Adrenal gland (tissue), 5 donors: ENCODE data around the gene CYP4F3.

Experiments used
- POLR2A ChIP-seq, 2 donors: fragments of 450-650 bp; IDR thresholded peaks; one replicate each; pipeline ENCODE4 v1.6.1; 2017; ENCODE audit warnings: antibody characterized with exemption in 2 of 2, mild to moderate bottlenecking in 2 of 2, moderate library complexity in 1 of 2
- TF ChIP-seq, protein P1 (sequence below), 6 experiments: fragments of 450-650 bp in 4 of 6; fragments of 200-600 bp in 2 of 6; sonication (generic) in 1 of 6; IDR thresholded peaks; 1 replicate in 5 of 6; 2 replicates in 1 of 6; pipeline versions ENCODE4 v1.5.1 to v1.8.0; 2016 to 2021; ENCODE audit warnings: antibody characterized with exemption in 6 of 6, mild to moderate bottlenecking in 2 of 6, moderate library complexity in 1 of 6
- donor health status: DM: no; HTN: no; CAD: no.

DNA sequence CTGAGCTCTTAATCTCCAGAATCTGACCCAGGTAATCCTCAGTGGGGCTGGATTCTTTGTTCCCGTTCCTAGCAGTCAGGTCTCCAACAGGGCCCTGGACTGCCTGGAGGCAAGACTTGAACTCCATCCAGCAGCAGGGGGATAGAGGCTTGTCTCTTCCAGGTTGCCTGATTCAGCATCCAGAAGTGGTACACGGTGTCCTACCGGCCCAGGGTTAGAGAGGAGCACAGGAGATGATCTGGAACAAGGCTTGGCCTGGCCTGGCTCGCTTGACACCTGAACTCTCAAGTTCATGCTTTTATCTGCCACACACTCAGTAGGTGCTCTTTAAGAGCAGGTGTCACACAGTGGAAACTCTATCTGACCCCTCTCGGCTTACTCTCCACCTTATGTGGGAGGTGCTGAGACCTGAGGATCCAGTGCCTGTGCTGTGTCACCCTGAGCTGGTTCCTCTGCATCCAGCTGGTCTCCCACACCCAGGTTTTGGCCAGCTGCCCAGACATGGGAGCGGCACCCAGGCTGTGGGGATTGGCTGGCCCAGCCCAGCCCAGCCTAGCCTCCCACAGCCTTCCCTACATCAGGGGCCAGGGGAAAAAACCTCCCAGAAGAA lies at the start of gene CYP4F3:
- no peak for TF ChIP-seq POLR2A (IDR thresholded peaks at IDR 0.05)
- TF ChIP-seq, protein P1, sequence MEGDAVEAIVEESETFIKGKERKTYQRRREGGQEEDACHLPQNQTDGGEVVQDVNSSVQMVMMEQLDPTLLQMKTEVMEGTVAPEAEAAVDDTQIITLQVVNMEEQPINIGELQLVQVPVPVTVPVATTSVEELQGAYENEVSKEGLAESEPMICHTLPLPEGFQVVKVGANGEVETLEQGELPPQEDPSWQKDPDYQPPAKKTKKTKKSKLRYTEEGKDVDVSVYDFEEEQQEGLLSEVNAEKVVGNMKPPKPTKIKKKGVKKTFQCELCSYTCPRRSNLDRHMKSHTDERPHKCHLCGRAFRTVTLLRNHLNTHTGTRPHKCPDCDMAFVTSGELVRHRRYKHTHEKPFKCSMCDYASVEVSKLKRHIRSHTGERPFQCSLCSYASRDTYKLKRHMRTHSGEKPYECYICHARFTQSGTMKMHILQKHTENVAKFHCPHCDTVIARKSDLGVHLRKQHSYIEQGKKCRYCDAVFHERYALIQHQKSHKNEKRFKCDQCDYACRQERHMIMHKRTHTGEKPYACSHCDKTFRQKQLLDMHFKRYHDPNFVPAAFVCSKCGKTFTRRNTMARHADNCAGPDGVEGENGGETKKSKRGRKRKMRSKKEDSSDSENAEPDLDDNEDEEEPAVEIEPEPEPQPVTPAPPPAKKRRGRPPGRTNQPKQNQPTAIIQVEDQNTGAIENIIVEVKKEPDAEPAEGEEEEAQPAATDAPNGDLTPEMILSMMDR (IDR thresholded peaks at IDR 0.05): no peak
